Right lobe of liver (tissue), 6 donors: ENCODE measurements around the gene GPA33. TPM values are rescaled to one million over a fixed set of nuclear protein-coding genes. Genes with fewer than 3 reads are reported as not detected.

ENCODE experiments used
- ATAC-seq, 4 donors: fragments of 200-7000 bp; cut with Tn5 transposase; one replicate each; pipeline ENCODE4 v1.9.1; 2020; ENCODE audit warnings: mild to moderate bottlenecking in 4 of 4, moderate library complexity in 4 of 4
- DNase-seq, 3 donors: peaks; one replicate each; pipeline ENCODE4 v3.0.0-alpha.2; 2020
- H3K27ac ChIP-seq, 3 donors: fragments of 200-600 bp; one replicate each; pipeline ENCODE4 v1.8.0; 2022
- H3K27me3 ChIP-seq, 2 donors: fragments of 200-600 bp; one replicate each; pipeline ENCODE4 v1.8.0; 2022
- H3K36me3 ChIP-seq, 4 donors: fragments of 200-600 bp; sonication (generic) in 1 of 4; one replicate each; pipeline versions ENCODE4 v1.5.1 to v1.8.0; 2017 to 2022; ENCODE audit warnings: control low read depth in 1 of 4
- H3K4me1 ChIP-seq, 4 donors: fragments of 200-600 bp; sonication (generic) in 1 of 4; one replicate each; pipeline versions ENCODE4 v1.5.1 to v1.8.0; 2017 to 2022; ENCODE audit warnings: control low read depth in 1 of 4
- H3K4me3 ChIP-seq, 3 donors: fragments of 200-600 bp; one replicate each; pipeline ENCODE4 v1.8.0; 2022
- H3K9me3 ChIP-seq, 4 donors: fragments of 200-600 bp; sonication (generic) in 1 of 4; one replicate each; pipeline versions ENCODE4 v1.5.1 to v1.8.0; 2017 to 2022; ENCODE audit warnings: control low read depth in 1 of 4
- CTCF ChIP-seq, 4 donors: fragments of 200-600 bp in 3 of 4; fragments of 450-650 bp in 1 of 4; IDR thresholded peaks; one replicate each; pipeline versions ENCODE4 v1.5.1 to v1.8.0; 2016 to 2022; ENCODE audit warnings: antibody characterized with exemption in 4 of 4, mild to moderate bottlenecking in 2 of 4
- POLR2A ChIP-seq: fragments of 450-650 bp; IDR thresholded peaks from one replicate; pipeline ENCODE4 v1.6.1; 2017; ENCODE audit warnings: antibody characterized with exemption, mild to moderate bottlenecking
- WGBS: methylation state at CpG from one replicate; pipeline ENCODE4 v1.1.6; 2018; ENCODE audit warnings: low coverage, low lambda C conversion rate; ENCODE audit not compliant: insufficient coverage; ENCODE audit errors: missing lambda C conversion rate; 5-methylcytosine and 5-hydroxymethylcytosine counted together
- intact Hi-C, 2 donors: fragments of 100-400 bp; cut with DNase I; formaldehyde crosslinking; loops; one replicate each; pipeline versions ENCODE4 v1.11.2 to v1.14.1; 2022
- total RNA-seq, 6 experiments: library from RNA; depleted of rRNA in 2 of 6; stranded (reverse); fragments of >200 nt in 2 of 6; fragmentation: NEBNext Ultra II Directional in 3 of 6; extraction: Animal tissue kit (Norgen Biotek cat#: 25700) in 3 of 6; gene quantifications; one replicate each; pipeline versions ENCODE4 v1.1.0 to v1.2.4, GENCODE V29; 2016 to 2023
- donor health status: DM: no; HTN: yes; CAD: no.
- donor health status: DM: no; HTN: no; CAD: no.
- donor health status: DM: no; HTN: no; CAD: no.
- donor health status: DM: no; HTN: yes; CAD: no.
- donor health status: DM: no; HTN: yes; CAD: no.

The GPA33 gene
- total RNA-seq, 6 experiments from 2014 or later: 0.12 TPM; not detected in 5

DNA sequence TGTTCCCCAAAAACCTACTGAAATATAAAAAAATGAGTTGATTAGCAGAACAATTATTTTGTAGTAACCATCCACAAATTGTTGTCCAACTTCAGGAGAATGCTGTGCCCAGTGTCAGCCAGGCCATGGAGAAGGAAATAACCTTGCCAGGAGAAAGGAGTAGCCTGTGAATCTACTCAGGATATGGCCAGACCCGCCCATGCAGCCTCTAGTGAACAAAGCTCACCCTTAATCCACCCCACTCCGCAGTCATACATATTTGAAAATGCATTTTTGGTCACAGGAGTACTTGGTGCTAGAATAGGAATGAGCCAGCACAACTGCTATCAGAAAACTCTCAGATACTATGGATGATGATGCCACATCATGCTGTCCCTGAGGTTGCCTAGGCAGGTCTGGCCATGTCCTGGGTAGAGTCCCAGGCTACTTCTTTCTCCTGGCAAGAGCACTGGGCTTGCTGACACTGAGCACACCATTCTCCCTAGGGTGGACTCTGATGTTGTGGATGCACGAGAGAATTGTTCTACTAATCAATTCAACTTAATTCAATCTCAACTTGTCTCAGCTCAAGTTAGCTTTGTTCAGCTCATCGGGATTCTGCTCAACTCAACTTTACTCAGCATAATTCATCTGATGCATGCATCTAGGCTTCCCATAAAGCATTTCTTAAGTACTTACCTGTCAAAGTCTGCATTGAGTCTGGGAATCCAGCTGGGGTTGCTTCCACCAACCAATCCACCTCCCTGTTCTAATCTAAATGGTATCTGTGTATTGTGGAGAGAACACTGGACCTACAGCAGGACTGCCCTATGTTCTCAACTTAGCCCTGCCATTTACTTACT is 21.9 kb upstream of the GPA33 start:
- no peak for TF ChIP-seq CTCF (IDR thresholded peaks at IDR 0.05)
- no peak for TF ChIP-seq POLR2A
- WGBS: 66% methylated on average over 4 of the region's 4 CpGs
- H3K36me3 ChIP-seq: no peaks in the 10 kb centered on the region
- no peak overlapping the region for H3K27ac ChIP-seq
- no peaks in the 10 kb centered on the region for H3K9me3 ChIP-seq
- H3K4me1 ChIP-seq: no peaks in the 10 kb centered on the region
- no peak for DNase-seq
- no peaks in the 10 kb centered on the region for H3K27me3 ChIP-seq
- ATAC-seq: no peak
- intact Hi-C loops: no loop called here
- no peak overlapping the region for H3K4me3 ChIP-seq

DNA sequence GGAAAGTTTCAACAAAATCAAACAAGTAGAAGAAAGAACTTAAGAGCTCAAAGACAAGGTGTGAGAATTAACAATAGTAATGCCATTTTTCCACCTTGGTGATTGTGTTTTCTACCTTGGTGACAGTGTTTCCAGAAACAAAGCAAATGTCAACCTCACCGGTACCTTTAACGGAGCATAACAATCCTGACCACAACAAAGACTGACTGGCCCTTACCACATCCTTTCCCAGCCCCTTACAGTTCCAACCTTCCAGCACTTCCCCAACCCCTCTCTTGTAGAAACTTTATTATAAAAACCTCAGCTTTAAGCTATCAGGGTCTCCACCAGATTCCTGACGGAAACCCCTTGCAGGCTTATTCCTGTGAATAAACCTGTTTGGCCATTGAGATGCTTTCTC is 20.4 kb upstream of the GPA33 start:
- no peaks in the 10 kb centered on the region for H3K36me3 ChIP-seq
- ATAC-seq: no peak
- no peak for DNase-seq
- no peaks in the 10 kb centered on the region for H3K27me3 ChIP-seq
- no peak overlapping the region for H3K27ac ChIP-seq
- no peak for TF ChIP-seq CTCF (IDR thresholded peaks at IDR 0.05)
- no peak for TF ChIP-seq POLR2A
- 70% methylated on average over 3 of the region's 3 CpGs for WGBS
- intact Hi-C loops: no loop called here
- no peaks in the 10 kb centered on the region for H3K4me1 ChIP-seq
- no peak overlapping the region for H3K4me3 ChIP-seq
- no peaks in the 10 kb centered on the region for H3K9me3 ChIP-seq

DNA sequence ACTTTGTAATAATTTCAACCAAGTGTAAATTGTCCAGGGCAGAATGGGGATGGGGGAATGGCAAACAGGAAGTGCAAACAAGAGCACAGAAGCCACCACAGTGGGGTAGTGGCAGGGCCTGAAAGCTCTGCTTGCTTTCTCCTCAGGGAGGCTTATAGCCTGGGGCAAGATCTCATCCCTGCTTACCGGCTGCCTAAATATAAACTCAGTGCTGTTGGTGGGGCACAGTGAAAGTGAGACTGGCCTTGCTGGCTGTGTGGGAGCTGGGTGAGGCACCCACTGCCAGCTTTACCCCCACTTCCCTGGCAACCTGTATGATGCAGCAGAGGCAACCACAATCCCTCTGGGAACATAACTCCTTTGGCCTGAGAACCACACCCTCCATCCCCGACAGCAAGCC is 18.9 kb upstream of the GPA33 start:
- H3K27ac ChIP-seq: no peak overlapping the region
- intact Hi-C loops: no loop called here
- no peaks in the 10 kb centered on the region for H3K4me1 ChIP-seq
- 80% methylated on average over 1 of the region's 2 CpGs for WGBS
- TF ChIP-seq POLR2A (no peak), CTCF (IDR thresholded peaks at IDR 0.05) (no peak)
- H3K36me3 ChIP-seq: no peaks in the 10 kb centered on the region
- ATAC-seq: no peak
- no peak overlapping the region for H3K4me3 ChIP-seq
- H3K9me3 ChIP-seq: no peaks in the 10 kb centered on the region
- DNase-seq: no peak
- H3K27me3 ChIP-seq: no peaks in the 10 kb centered on the region

- Histone ChIP-seq H3K9me3 (no peaks in the 10 kb centered on the region), H3K27ac (no peak overlapping the region), H3K4me1 (no peaks in the 10 kb centered on the region), H3K36me3 (no peaks in the 10 kb centered on the region), H3K27me3 (no peaks in the 10 kb centered on the region), H3K4me3 (no peak overlapping the region)
- DNase-seq (no peak), ATAC-seq (no peak)
- intact Hi-C loops: no loop called here
- no peak for TF ChIP-seq CTCF (IDR thresholded peaks at IDR 0.05)
- no peak for TF ChIP-seq POLR2A
Measured at GRCh38 chr1:167107456-167107855, 17.3 kb upstream of the GPA33 start.
